HG03558 (cell line): ENCODE results near the gene CLIC6.
"Not testable (repeated sequence)": the region's sequence is repeated elsewhere in the genome, so short reads cannot be mapped to it uniquely, and the experiment has no call there.

ENCODE experiments used
- ATAC-seq: cut with Tn5 transposase; IDR thresholded peaks from one replicate; pipeline ENCODE4 v1.9.1; 2021; ENCODE audit warnings: moderate number of reproducible peaks; ENCODE audit not compliant: unreplicated experiment; ENCODE audit errors: extremely low read depth

Gene CLIC6

DNA sequence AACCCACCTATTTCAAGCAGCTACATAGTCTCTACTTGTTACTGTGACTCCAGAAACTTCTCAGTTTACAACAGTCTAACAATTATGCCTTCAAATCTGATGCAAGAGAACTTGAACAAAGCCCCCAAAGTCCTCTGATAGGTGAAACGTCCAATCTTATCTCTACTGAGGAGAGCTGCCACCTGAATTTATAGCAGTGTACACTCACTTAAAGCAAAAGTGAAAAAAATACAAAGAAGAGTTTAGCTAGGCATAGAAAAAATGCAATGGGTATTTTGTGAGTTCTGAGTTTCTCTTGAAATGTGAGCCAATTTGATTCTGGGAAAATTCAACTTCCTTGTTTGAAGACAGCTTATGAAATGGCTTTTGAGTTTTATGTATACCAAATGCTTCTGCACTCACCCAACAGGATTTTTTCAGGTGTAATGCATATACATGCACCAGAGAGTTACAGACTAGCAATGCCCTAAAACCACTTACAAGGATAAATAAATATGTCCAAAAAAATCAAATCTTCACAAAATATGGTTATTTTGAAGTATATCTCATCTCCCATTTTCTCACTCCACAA is 17.8 kb upstream of the CLIC6 start:
- no peak for ATAC-seq

DNA sequence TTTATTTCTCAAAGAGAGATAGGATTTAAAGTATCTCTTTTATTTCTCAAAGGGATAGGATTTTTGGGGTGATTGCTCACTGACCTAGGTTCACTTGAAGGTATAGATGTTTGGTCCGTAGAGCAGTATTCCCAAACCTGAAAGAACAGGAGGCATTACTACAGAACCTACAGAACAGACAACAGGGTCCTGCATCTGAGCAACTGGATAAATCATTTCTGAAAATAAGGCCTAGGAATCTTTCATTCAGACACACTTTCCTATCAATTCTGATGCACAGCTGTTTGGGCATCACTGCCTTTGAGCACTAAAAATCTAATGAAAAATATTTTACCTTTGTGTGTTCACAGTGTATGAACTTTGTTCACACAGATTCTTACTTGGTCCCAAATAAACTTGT is 17.2 kb upstream of the CLIC6 start:
- ATAC-seq = no peak

DNA sequence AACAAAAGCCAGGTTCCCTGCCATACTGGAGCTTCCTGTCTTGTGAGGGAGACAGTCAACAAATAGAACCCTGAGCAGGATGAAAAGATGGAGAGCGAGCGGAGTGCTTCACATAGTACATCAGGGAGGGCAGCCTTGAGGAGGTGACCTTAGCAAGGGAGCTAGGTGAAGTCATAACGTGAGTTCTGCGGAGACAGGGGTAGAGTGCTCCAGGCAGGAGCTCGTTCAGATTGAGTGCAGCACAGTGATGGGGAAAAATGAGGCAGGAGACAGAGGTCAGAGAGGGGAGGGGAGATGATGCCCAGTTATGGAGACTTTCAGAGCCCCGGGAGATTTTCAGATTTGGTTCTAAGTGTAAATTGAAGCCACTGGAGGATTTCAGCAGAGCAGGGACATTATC is 15.3 kb upstream of the CLIC6 start:
- ATAC-seq = no peak

DNA sequence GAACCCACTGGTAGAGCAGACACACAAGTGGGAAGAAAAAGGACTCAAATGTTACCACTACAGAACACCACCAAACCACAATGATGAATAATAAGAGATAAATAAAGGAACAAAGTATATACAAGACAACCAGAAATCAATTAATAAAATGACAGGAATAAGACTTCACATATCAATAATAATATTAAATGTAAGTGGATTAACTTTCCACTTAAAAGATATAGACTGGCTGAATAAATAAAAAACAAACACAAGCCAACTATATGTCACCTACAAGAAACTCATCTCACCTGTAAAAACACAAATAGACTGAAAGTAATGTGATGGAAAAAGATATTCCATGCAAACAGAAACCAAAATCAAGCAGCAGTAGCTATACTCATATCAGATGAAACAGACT is 6.9 kb upstream of the CLIC6 start:
- ATAC-seq = no peak

DNA sequence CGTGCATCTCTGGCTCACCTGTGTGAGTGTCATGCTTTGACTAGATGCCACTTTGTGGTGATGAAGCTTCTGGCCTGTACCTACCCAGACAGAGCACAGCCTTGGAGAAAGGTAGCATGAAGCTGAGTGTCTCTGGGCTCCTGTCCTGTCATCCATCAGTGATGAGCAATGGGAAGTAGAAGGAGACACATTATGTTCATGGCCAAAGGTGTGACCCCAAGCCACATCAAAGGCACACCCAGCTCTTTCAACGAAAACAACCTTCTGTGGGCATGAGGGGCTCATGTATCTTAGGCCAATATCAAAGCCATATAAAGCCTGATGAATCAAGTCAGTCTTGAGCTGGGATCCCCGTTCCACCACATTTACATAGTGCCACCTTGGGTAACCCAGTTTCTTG is 1.0 kb upstream of the CLIC6 start:
- no peak for ATAC-seq

DNA sequence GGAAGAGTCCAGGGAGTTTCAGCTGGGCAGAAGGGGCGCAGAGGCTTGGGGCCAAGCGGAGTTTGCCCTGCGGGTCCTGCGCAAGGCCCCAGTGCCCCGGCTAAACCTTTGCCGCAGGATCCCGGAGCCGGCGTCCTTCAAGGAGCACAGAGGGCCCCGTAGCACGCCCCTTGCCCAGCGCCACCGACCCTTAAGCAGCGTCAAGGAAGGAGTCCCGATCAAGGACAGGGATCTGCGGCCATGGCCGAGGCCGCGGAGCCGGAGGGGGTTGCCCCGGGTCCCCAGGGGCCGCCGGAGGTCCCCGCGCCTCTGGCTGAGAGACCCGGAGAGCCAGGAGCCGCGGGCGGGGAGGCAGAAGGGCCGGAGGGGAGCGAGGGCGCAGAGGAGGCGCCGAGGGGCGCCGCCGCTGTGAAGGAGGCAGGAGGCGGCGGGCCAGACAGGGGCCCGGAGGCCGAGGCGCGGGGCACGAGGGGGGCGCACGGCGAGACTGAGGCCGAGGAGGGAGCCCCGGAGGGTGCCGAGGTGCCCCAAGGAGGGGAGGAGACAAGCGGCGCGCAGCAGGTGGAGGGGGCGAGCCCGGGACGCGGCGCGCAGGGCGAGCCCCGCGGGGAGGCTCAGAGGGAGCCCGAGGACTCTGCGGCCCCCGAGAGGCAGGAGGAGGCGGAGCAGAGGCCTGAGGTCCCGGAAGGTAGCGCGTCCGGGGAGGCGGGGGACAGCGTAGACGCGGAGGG is 520 bp downstream of the CLIC6 start:
- ATAC-seq = no peak

DNA sequence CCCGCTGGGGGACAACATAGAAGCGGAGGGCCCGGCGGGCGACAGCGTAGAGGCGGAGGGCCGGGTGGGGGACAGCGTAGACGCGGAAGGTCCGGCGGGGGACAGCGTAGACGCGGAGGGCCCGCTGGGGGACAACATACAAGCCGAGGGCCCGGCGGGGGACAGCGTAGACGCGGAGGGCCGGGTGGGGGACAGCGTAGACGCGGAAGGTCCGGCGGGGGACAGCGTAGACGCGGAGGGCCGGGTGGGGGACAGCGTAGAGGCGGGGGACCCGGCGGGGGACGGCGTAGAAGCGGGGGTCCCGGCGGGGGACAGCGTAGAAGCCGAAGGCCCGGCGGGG is 1.1 kb downstream of the CLIC6 start:
- not testable (repeated sequence) for ATAC-seq

DNA sequence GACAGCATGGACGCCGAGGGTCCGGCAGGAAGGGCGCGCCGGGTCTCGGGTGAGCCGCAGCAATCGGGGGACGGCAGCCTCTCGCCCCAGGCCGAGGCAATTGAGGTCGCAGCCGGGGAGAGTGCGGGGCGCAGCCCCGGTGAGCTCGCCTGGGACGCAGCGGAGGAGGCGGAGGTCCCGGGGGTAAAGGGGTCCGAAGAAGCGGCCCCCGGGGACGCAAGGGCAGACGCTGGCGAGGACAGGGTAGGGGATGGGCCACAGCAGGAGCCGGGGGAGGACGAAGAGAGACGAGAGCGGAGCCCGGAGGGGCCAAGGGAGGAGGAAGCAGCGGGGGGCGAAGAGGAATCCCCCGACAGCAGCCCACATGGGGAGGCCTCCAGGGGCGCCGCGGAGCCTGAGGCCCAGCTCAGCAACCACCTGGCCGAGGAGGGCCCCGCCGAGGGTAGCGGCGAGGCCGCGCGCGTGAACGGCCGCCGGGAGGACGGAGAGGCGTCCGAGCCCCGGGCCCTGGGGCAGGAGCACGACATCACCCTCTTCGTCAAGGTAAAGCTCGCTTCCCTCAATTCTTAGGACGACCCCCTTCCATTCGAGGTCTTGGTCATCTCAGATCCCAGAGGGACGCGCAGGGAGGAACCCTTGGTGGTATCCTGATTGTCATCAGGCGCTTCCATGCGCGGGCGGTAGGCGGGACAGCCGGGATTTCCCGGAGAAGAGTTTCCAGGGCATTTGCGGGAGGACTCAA is 1.6 kb downstream of the CLIC6 start:
- no peak for ATAC-seq

DNA sequence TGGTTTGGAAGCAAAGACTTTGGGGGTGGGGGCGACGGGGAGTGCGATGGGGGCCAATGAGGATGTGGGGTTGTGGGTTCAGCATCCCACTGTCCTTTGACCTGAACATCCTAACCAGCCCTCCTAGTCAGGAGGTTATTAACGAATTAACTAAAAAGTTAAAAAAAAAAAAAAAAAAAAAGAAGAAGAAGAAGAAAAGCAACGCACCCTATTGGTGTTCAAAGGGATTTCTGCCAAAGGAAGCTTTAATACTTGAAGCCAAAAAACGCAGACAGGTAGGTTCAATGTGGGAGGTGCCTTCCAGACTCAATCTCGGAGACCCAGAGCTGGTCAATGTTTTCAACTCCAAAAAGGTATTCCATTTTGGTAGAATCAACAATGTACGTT is 2.2 kb downstream of the CLIC6 start:
- no peak for ATAC-seq

DNA sequence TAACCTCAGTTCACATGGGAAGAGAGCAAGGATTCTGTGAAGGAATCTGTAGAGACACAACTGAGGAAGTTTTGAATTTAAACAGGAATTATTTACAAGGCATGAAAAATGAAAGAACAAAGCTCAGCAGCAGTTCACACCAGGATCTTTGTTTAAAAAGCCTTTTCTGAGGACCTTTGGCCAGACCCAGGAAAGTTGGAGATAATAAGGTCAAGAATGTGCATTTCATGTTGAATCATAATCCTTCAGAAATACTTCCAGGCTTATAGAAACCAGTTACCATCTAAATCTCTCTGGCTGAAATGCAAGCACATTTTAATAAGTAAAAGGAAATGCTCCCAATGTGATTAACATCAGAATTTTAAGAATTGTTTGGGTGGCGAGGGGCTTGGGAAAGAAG is 2.7 kb downstream of the CLIC6 start:
- ATAC-seq = no peak

DNA sequence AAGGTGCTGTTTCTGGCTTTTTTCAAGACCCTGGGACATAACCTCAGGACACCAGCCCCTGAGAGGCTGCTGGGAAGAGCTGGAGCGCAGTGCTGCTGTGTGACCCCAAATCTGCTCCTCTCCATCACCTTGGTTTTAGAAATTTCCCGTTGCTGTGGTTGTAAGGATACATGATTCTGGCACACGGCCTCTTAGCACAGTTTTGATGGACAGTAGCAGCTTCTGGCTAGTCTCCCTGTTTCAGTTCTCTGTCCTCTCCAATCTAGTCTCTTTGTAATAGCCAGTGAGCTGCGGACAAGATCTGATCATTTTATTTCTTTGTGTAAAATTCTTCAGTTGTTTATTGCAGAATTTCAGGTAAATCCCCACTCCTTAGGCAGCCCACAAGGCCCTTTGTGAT is 3.1 kb downstream of the CLIC6 start:
- ATAC-seq = no peak

DNA sequence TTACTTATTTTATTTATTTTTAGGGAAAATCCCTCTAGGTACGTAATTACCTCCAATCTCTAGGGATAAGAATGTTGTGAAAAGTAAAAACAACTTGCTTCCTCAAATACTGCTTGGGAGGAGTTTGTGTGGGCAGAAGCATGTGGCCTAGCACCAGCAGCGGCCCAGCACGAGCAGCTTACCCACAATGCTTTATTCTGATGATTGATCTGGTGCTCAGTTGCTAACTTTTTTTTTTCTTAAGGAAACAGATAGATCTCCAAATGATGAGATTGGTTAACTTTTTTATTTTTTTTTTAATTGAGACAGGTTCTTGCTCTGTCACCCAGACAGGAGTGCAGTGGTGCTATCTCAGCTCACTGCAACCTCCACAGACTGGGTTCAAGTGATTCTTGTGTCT is 4.2 kb downstream of the CLIC6 start:
- no peak for ATAC-seq

DNA sequence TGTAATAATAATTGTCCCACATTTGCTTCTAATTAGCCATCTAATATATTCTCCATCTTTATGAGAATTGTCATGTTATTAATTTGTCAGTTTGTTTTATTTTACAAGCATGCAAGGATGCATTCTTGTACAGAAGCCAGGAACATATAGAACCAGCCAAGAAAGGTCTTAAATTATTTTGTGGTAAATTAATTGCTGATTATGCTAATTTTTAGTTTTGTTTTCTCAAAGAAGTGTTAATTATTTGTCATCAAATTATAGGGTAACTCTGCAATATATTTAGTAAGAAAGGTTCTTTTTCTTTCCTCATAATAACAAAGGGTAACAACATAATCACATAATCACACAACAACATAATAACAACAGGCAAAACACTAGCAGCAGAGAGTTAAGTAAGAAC is 5.7 kb downstream of the CLIC6 start:
- no peak for ATAC-seq

DNA sequence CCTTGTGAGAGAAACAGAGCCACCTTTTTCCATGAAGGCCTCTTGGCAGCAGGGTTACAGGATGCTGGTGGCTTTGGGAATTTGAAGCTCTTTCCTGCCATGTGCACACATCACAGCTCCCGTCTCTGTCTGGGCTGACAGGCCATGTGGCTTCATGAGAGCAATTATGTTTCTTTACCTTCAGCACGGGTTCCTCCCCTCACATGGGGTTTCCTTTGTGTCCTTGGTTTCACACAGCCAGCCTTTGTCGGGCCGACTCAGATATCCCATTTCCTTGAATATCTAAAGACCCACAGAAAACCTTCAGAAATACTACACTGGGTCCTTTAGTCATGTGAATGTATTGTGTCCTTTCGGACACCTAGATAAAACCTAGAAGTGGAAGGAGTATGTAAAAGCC is 7.1 kb downstream of the CLIC6 start:
- ATAC-seq = no peak

DNA sequence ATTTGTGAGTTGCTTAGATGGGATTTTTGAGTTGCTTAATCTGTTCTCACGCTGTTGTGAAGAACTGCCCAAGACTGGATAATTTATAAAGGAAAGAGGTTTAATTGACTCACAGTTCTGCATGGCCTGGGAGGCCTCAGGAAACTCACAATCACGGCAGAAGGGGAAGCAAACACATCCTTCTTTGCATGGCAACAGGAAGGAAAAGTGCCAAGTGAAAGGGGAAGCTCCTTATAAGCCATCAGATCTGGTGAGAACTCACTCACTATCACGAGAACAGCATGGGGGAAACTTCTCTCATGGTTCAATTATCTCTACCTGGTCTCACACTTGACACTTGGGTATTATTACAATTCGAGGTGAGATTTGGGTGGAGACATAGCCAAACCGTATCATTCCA is 10.3 kb downstream of the CLIC6 start:
- ATAC-seq = no peak

DNA sequence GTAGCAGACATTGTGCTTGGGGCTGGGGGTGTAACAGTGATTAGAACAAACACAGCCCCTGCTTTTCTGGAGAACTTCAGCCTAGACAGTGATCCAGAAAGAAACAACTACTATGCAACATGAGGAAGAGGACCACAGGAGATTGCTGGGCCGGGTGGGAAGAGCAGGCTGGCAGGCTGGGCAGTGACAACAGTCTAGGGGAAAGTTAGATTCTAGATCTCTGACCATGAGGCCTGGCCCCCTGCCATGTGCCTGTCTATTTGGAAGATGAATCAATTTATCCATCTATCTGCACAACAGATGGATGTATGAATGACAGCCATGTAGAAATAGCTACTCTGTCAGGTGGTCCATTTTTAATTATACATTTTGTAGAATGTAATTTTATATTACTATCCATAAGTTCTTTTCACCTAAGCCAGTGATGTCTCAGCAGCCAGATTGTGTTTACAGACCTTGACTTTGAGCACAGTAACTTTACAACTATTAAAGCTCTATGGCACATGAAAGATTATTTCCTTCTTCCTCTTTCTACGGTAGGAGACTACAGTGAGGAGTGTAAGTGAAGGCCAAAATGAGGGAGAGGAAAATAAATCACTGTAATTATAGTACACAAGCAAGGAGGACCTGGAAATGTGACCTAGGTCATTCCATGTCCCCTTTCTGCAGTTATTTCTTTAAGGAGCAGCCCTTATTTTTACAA is 15.5 kb downstream of the CLIC6 start:
- ATAC-seq = no peak

DNA sequence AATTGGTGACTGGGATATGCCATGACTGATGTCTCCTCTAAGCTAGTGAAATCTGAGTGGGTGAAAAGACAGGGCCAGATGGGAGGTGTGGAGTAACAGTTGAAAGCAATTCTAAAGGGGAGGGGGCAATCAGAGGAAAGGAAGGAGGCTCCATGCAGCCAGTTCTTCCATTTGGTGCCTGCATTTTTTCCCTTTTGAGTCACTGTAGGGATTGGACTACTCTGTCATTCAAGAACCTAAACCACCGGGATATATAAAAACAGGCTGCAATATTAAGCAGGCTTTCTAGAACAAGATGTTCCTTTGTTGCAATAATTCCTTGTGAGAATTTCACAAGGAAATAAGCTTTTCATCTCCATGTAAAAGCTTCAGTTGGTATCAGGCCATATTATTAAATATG is 18.3 kb downstream of the CLIC6 start:
- ATAC-seq = no peak

DNA sequence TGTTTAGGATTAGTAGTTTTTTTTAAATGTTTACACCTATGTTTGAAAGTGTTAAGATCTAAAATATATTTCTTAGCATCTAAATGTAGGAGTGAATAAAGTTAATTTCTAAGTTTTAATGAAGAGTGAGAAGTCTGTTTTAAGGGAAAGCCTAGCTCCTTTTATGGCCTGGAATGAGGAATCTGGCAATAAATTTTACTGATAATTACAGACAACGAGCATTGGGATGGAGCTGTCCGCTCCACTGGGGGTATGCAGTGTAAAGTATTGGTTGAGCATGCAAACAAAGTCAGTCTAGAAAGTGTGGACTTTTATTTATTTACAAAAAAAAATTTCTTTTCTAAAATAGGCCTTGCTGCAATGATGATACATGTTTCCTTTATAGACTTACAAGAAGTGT is 19.0 kb downstream of the CLIC6 start:
- ATAC-seq = no peak

DNA sequence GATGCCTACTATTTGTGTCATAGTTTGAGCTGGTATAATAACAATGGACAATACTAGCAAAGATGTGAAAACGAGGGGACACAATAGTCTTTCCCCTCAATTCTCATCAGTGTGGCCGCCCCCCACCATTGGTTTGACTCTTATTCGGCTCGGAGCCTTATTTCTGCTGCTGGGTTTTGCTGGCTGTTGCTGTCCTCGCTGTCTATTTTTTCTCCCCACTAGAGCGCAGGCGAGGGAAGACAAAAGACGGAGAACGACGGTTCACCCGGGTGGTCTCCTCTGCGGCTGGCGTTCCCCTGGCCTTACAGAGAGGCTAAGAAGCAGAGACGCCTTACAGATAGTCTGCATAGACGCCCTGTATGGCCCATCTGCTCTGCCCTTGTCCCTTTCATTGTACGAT is 19.4 kb downstream of the CLIC6 start:
- ATAC-seq = no peak

DNA sequence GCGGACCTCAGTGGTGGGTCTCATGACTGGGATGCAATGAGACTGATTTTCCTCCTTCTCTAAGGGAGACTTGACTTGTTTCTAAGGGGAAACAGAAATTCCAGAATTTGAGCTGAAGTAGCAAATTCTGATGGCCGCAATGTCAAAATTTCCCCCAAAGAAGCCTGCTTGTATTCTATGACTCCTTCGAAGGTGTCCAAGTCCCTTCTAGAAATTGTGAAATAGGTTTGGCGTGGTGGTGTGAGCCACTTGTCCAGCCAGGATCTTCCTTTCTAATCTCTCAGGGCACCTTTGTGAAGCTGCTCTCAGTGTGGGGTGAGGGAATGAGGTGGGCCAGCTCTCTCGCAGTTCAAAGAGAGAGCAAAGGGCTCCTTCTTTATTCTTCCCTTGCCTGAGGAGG is 19.9 kb downstream of the CLIC6 start:
- no peak for ATAC-seq

DNA sequence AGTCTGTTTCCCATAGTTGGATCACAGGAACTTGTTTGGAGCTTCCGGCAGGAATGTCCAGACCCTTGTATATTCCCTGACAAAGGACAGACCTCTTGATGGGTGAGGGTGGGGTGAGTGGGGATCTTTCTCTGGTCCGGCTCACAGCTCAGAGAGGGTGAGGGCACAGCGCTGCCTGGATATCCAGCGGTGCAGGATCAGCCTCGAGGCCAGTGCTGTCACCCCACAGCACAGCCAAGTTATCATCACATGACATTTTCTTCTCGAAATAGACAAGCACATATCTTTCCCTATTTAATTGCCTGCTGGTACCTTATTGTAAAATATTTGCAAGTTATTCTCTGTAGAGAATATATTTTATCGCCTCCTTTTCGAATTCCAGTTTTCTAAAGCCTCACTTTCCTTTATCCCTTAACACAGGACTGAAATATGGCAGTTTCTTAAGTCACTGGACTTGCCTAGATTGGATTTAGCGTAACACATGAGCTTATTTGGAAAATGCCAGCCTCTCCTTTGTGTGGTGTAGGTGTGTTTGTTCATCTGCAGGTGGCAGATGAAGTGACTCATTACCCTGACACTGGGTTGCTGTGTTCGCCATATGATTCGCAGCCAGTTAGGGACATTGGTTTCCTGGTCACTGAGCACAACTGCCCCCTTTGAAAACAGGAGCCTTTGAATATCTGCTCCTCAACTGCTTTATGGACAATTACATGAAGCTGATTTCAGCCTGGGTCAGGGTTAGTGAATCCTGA is 21.4 kb downstream of the CLIC6 start:
- ATAC-seq = no peak
